Gastroesophageal sphincter (tissue), 4 donors: ENCODE results near the gene ATG7. TPM values are rescaled to one million over a fixed set of nuclear protein-coding genes. Genes with fewer than 3 reads are reported as not detected.

Experiments
- ATAC-seq: fragments of 150-250 bp; one replicate; pipeline ENCODE4 v1.9.1; 2016; ENCODE audit warnings: mild to moderate bottlenecking, moderate library complexity
- H3K27ac ChIP-seq, 4 donors: fragments of 200-600 bp; sonication (generic) in 3 of 4; 1 replicate in 3 of 4; 2 replicates in 1 of 4; pipeline ENCODE4 v1.5.1; 2016 to 2019
- H3K27me3 ChIP-seq: fragments of 200-600 bp; sonication (generic); one replicate; pipeline ENCODE4 v1.5.1; 2019
- H3K36me3 ChIP-seq, 2 donors: fragments of 200-600 bp; sonication (generic); one replicate each; pipeline ENCODE4 v1.5.1; 2019; ENCODE audit warnings: control low read depth in 1 of 2
- H3K4me1 ChIP-seq, 3 donors: fragments of 200-600 bp; sonication (generic); 1 replicate in 2 of 3; 2 replicates in 1 of 3; pipeline ENCODE4 v1.5.1; 2016 to 2019; ENCODE audit warnings: control low read depth in 2 of 3
- H3K4me3 ChIP-seq, 2 donors: fragments of 200-600 bp; sonication (generic); one replicate each; pipeline ENCODE4 v1.5.1; 2019; ENCODE audit warnings: mild to moderate bottlenecking in 1 of 2, moderate library complexity in 1 of 2
- H3K9me3 ChIP-seq, 3 donors: fragments of 200-600 bp; sonication (generic); one replicate each; pipeline ENCODE4 v1.5.1; 2017 to 2019; ENCODE audit warnings: control low read depth in 2 of 3
- CTCF ChIP-seq, 4 experiments: fragments of 200-600 bp in 2 of 4; fragments of 450-650 bp in 2 of 4; sonication (generic) in 1 of 4; IDR thresholded peaks; one replicate each; pipeline ENCODE4 v1.5.1; 2017 to 2019; ENCODE audit warnings: antibody characterized with exemption in 4 of 4, mild to moderate bottlenecking in 2 of 4, moderate library complexity in 2 of 4
- EP300 ChIP-seq: sonication (generic); formaldehyde crosslinking; IDR thresholded peaks from one replicate; pipeline ENCODE4 v1.6.1; 2017; ENCODE audit warnings: antibody characterized with exemption, mild to moderate bottlenecking
- POLR2A ChIP-seq, 2 donors: fragments of 450-650 bp; IDR thresholded peaks; one replicate each; pipeline ENCODE4 v1.6.1; 2017; ENCODE audit warnings: antibody characterized with exemption in 2 of 2, mild to moderate bottlenecking in 2 of 2, moderate library complexity in 1 of 2
- POLR2AphosphoS5 ChIP-seq: sonication (generic); formaldehyde crosslinking; IDR thresholded peaks from one replicate; pipeline ENCODE4 v1.6.1; 2017; ENCODE audit warnings: antibody characterized with exemption
- WGBS, 2 donors: methylation state at CpG; one replicate each; pipeline ENCODE4 v1.1.5; 2018; ENCODE audit warnings: low coverage in 1 of 2; 5-methylcytosine and 5-hydroxymethylcytosine counted together
- total RNA-seq, 4 donors: library from RNA; depleted of rRNA; stranded (reverse); fragments of >200 nt; gene quantifications; one replicate each; pipeline ENCODE4 v1.1.0, GENCODE V29; 2016

ATG7 gene
- total RNA-seq, 4 donors from 2014 or later, result 28.3 to 64.9 (median 36.5) TPM

GRCh38 chr3:11288786-11289637 lies 16.8 kb downstream of the ATG7 start:
- Histone ChIP-seq H3K27me3 (no peaks in the 10 kb centered on the region), H3K4me3 (no peak overlapping the region), H3K36me3 (peaks cover 0 to 9% of the 10 kb centered on the region in 2 donors), H3K9me3 (no peaks in the 10 kb centered on the region), H3K27ac (peak overlapping the region; percentile 41 to 77 (median 63)), H3K4me1 (peaks cover 0 to 57% (median 14%) of the 10 kb centered on the region in 3 donors)
- 22 to 34% methylated on average over 7 of the region's 7 CpGs for WGBS, 2 donors
- peak; percentile 87 for ATAC-seq
- TF ChIP-seq POLR2AphosphoS5 (peak; percentile 40), POLR2A (IDR thresholded peaks at IDR 0.05) (no peak)

GRCh38 chr3:11289864-11290263 lies 17.7 kb downstream of the ATG7 start:
- H3K4me3 ChIP-seq, result no peak overlapping the region
- H3K4me1 ChIP-seq, result peaks cover 0 to 55% (median 14%) of the 10 kb centered on the region in 3 donors
- H3K9me3 ChIP-seq, result no peaks in the 10 kb centered on the region
- WGBS, 2 donors, result 82 to 87% methylated on average over 3 of the region's 3 CpGs
- no peak for TF ChIP-seq EP300
- no peak for TF ChIP-seq POLR2A (IDR thresholded peaks at IDR 0.05)
- no peak for TF ChIP-seq POLR2AphosphoS5
- no peak for TF ChIP-seq CTCF (IDR thresholded peaks at IDR 0.05)
- no peak for ATAC-seq
- peaks cover 0 to 14% of the 10 kb centered on the region in 2 donors for H3K36me3 ChIP-seq
- peak overlapping the region in 3 of 4 donors; percentile 41 to 77 (median 72) for H3K27ac ChIP-seq
- H3K27me3 ChIP-seq, result no peaks in the 10 kb centered on the region

GRCh38 chr3:11290743-11291680 lies 18.8 kb downstream of the ATG7 start:
- peaks cover 0 to 12% of the 10 kb centered on the region in 2 donors for H3K36me3 ChIP-seq
- peaks cover 0 to 55% (median 14%) of the 10 kb centered on the region in 3 donors for H3K4me1 ChIP-seq
- no peaks in the 10 kb centered on the region for H3K27me3 ChIP-seq
- 70 to 89% methylated on average over 8 to 10 of the region's 11 CpGs for WGBS, 2 donors
- no peak overlapping the region for H3K27ac ChIP-seq
- H3K9me3 ChIP-seq, result no peaks in the 10 kb centered on the region
- no peak for TF ChIP-seq POLR2AphosphoS5
- TF ChIP-seq EP300, result no peak
- TF ChIP-seq POLR2A (IDR thresholded peaks at IDR 0.05), result no peak
- TF ChIP-seq CTCF (IDR thresholded peaks at IDR 0.05), result no peak
- no peak for ATAC-seq
- H3K4me3 ChIP-seq, result no peak overlapping the region

- H3K4me1 ChIP-seq, result peaks cover 0 to 52% (median 14%) of the 10 kb centered on the region in 3 donors
- H3K27ac ChIP-seq, result no peak overlapping the region
- WGBS, 2 donors, result 57 to 76% methylated on average over 5 of the region's 5 CpGs
- H3K36me3 ChIP-seq, result peaks cover 0 to 12% of the 10 kb centered on the region in 2 donors
- TF ChIP-seq EP300 (no peak), POLR2AphosphoS5 (no peak), CTCF (IDR thresholded peaks at IDR 0.05) (no peak), POLR2A (IDR thresholded peaks at IDR 0.05) (no peak)
- H3K27me3 ChIP-seq, result no peaks in the 10 kb centered on the region
- no peaks in the 10 kb centered on the region for H3K9me3 ChIP-seq
- no peak overlapping the region for H3K4me3 ChIP-seq
- ATAC-seq, result no peak
These were observed 19.6 kb downstream of the ATG7 start for GRCh38 chr3:11291808-11292207.

- H3K9me3 ChIP-seq, result no peaks in the 10 kb centered on the region
- WGBS, 2 donors, result 100% methylated on average over 1 of the region's 4 CpGs; no CpG with 5 or more reads in 1 of the 2 donors
These were observed 24.9 kb downstream of the ATG7 start for GRCh38 chr3:11297126-11297525.

More at GRCh38 chr3:11297126-11297525, 24.9 kb downstream of the ATG7 start:
- TF ChIP-seq EP300 (no peak), POLR2A (IDR thresholded peaks at IDR 0.05) (no peak), POLR2AphosphoS5 (no peak), CTCF (IDR thresholded peaks at IDR 0.05) (no peak)
- Histone ChIP-seq H3K36me3 (peaks cover 0 to 53% of the 10 kb centered on the region in 2 donors), H3K27me3 (no peaks in the 10 kb centered on the region), H3K27ac (no peak overlapping the region), H3K4me3 (no peak overlapping the region), H3K4me1 (no peaks in the 10 kb centered on the region)
- ATAC-seq, result no peak
